CD4-positive, CD25-positive, alpha-beta regulatory T cell (primary cell): Measurements from ENCODE around the gene SPI1. TPM values are rescaled to one million over a fixed set of nuclear protein-coding genes. Genes with fewer than 3 reads are reported as not detected.

Experiments used
- ATAC-seq, 2 donors: fragments of 150-1000 bp; cut with Tn5 transposase; one replicate each; pipeline ENCODE4 v1.10.0; 2021; ENCODE audit warnings: low read depth in 2 of 2, moderate number of reproducible peaks in 2 of 2, moderate library complexity in 1 of 2
- DNase-seq, 3 donors: peaks; one replicate each; pipeline versions ENCODE4 v3.0.0 to v3.0.0-alpha.2; 2012 to 2022; ENCODE audit warnings: mixed read lengths in 1 of 3
- H3K27ac ChIP-seq: one replicate; pipeline ENCODE4 v1.7.0; 2013; ENCODE audit warnings: mild to moderate bottlenecking, low read length; ENCODE audit not compliant: insufficient read depth, poor library complexity, severe bottlenecking
- H3K27me3 ChIP-seq: one replicate; pipeline ENCODE4 v1.7.0; 2013; ENCODE audit warnings: low read length; ENCODE audit not compliant: control insufficient read depth, insufficient read depth
- H3K36me3 ChIP-seq: one replicate; pipeline ENCODE4 v1.7.0; 2013; ENCODE audit warnings: mild to moderate bottlenecking, low read length, moderate library complexity; ENCODE audit not compliant: control insufficient read depth, insufficient read depth
- H3K4me1 ChIP-seq: 2 replicates; pipeline ENCODE4 v1.7.0; 2013; ENCODE audit warnings: mild to moderate bottlenecking, low read length; ENCODE audit not compliant: insufficient read depth, control insufficient read depth, poor library complexity, severe bottlenecking
- H3K4me3 ChIP-seq: one replicate; pipeline ENCODE4 v1.7.0; 2013; ENCODE audit warnings: low read depth, mild to moderate bottlenecking, low read length, moderate library complexity
- H3K9me3 ChIP-seq, 2 experiments: 1 replicate in 1 of 2; 2 replicates in 1 of 2; pipeline ENCODE4 v1.7.0; 2013; ENCODE audit warnings: low read length in 2 of 2, mild to moderate bottlenecking in 1 of 2, moderate library complexity in 1 of 2; ENCODE audit not compliant: control insufficient read depth in 2 of 2
- H3K27ac Mint-ChIP-seq, 3 donors: one replicate each; pipeline ENCODE4 v1.8.0; 2020 to 2022; ENCODE audit warnings: mild to moderate bottlenecking in 3 of 3, mixed read lengths in 3 of 3, moderate library complexity in 2 of 3
- H3K27me3 Mint-ChIP-seq: one replicate; pipeline ENCODE4 v1.8.0; 2022; ENCODE audit warnings: mild to moderate bottlenecking, mixed read lengths
- H3K36me3 Mint-ChIP-seq: one replicate; pipeline ENCODE4 v1.8.0; 2020; ENCODE audit warnings: mixed read lengths
- H3K4me1 Mint-ChIP-seq, 4 donors: one replicate each; pipeline ENCODE4 v1.8.0; 2020 to 2022; ENCODE audit warnings: mixed read lengths in 4 of 4, mild to moderate bottlenecking in 1 of 4
- H3K4me3 Mint-ChIP-seq, 4 donors: one replicate each; pipeline ENCODE4 v1.8.0; 2020 to 2022; ENCODE audit warnings: mild to moderate bottlenecking in 4 of 4, mixed read lengths in 4 of 4, moderate library complexity in 3 of 4
- H3K9me3 Mint-ChIP-seq, 7 donors: one replicate each; pipeline ENCODE4 v1.8.0; 2020 to 2022; ENCODE audit warnings: mixed read lengths in 7 of 7, mild to moderate bottlenecking in 3 of 7, moderate library complexity in 2 of 7
- polyA plus RNA-seq, 4 donors: library from polyadenylated mRNA; unstranded; fragments of 300-500 nt; fragmentation: Illumina TruSeq; gene quantifications; one replicate each; pipeline ENCODE4 v1.2.3, GENCODE V29; 2021
- total RNA-seq: library from RNA; stranded (reverse); gene quantifications from one replicate; pipeline ENCODE4 v1.2.3, GENCODE V29; 2022

The SPI1 gene
- total and polyA plus RNA-seq, 5 donors from 2014 or later, result 0.13 to 0.57 (median 0.41) TPM; not detected in 2

DNA sequence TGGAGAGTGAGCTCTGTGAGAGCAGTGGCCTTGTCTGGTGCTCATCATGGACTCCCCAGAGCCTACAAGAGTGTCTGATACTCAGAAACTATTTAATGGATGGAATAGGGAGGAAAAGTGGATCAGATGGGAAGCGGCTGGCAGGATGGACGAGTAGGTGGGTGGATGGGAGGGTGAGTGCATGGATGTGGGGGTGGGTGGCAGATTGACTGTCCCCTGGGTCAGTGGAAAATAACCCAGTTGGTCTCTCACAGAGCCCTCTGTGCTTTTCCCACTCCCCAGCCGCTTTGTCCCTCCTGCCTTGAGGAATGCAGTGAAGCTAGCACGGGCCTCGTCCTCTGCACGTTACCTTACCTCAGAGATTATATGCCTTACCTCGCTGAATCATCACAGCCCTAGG lies 5.9 kb downstream of the SPI1 start:
- DNase-seq, result no peak
- Mint-ChIP-seq H3K4me3 (no peak overlapping the region), H3K27me3 (peaks cover 14% of the 10 kb centered on the region), H3K9me3 (no peaks in the 10 kb centered on the region), H3K36me3 (no peaks in the 10 kb centered on the region), H3K27ac (no peak overlapping the region), H3K4me1 (peaks cover 0 to 8% (median 0%) of the 10 kb centered on the region in 4 donors)
- no peak for ATAC-seq
- H3K27ac ChIP-seq, result no peak overlapping the region
- H3K27me3 ChIP-seq, result no peaks in the 10 kb centered on the region
- H3K36me3 ChIP-seq, result no peaks in the 10 kb centered on the region
- no peaks in the 10 kb centered on the region for H3K9me3 ChIP-seq
- peaks cover 6% of the 10 kb centered on the region for H3K4me1 ChIP-seq
- no peak overlapping the region for H3K4me3 ChIP-seq

- Histone ChIP-seq H3K9me3 (no peaks in the 10 kb centered on the region), H3K27me3 (no peaks in the 10 kb centered on the region), H3K27ac (no peak overlapping the region), H3K4me1 (peaks cover 6% of the 10 kb centered on the region), H3K36me3 (no peaks in the 10 kb centered on the region), H3K4me3 (no peak overlapping the region)
- Mint-ChIP-seq H3K4me1 (peaks cover 0 to 8% (median 1%) of the 10 kb centered on the region in 4 donors), H3K27me3 (peaks cover 14% of the 10 kb centered on the region), H3K27ac (peak overlapping the region in 1 of 3 donors; percentile 53), H3K36me3 (no peaks in the 10 kb centered on the region), H3K4me3 (no peak overlapping the region), H3K9me3 (no peaks in the 10 kb centered on the region)
- DNase-seq (no peak), ATAC-seq (no peak)
Observed at GRCh38 chr11:47369676-47370075, 8.7 kb downstream of the SPI1 start.

DNA sequence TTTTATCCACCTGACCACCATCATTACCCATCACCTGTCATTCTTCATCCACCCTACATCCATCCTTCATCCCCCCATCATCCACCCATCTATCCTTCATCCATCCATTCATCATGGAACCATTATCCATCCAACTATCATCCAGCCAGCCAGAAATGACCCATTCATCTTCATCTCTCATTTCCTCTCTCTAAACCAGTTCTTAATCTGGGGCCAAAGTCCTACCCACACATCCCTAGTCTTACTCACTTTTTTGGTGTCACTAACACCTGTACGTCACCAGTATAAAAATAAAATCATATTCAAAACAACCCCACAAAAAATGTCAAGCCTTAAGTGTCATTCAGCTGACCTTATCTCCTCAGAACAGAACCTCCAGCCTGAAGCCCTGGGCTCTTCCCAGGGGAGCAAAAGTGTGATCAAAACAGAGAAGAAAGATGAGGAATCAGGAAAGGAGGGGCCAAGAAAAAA lies 12.3 kb downstream of the SPI1 start:
- H3K27ac ChIP-seq, result no peak overlapping the region

DNA sequence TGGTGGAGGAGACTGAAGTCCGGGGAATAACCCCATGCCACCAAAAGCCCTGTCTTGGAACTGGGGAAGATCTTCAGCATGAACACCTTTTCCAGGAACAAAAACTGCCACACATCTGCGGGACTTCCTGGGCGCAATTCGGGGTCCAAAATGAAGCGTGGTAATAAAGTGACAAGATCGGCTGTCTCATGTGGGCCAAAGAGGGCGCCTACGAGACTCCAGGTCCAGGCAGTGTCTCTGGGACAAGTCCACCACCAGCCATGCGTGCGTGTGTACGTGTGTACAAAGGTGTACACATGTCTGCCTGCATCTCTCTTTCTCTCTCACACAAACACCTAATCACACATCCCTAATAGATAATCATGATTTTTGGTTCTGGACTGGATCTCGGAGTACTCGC lies 16.9 kb downstream of the SPI1 start:
- no peak overlapping the region for H3K27ac Mint-ChIP-seq

More for the DNA sequence above, 12.3 kb downstream of the SPI1 start:
- Histone ChIP-seq H3K36me3 (no peaks in the 10 kb centered on the region), H3K4me3 (no peak overlapping the region), H3K27me3 (no peaks in the 10 kb centered on the region), H3K4me1 (no peaks in the 10 kb centered on the region), H3K9me3 (no peaks in the 10 kb centered on the region)
- Mint-ChIP-seq H3K4me1 (peaks cover 0 to 5% (median 1%) of the 10 kb centered on the region in 4 donors), H3K9me3 (no peaks in the 10 kb centered on the region), H3K4me3 (no peak overlapping the region), H3K36me3 (no peaks in the 10 kb centered on the region), H3K27ac (peak overlapping the region in 2 of 3 donors; percentile 0 to 11), H3K27me3 (peaks cover 14% of the 10 kb centered on the region)
- ATAC-seq (no peak), DNase-seq (no peak)

DNA sequence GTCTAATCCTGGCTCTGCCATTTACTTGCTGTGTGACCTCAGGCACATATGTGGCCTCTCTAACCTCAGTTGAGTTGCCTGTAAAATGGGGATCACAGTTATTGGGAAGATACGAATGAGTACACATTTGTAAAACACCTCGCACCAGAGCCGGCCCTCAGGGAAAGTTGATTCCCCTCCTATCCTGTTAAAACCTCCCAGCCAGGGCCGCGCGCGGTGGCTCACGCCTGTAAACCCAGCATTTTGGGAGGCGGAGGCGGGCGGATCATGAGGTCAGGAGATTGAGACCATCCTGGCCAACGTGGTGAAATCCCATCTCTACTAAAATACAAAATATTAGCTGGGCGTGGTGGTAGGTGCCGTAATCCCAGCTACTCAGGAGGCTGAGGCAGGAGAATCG lies 18.0 kb downstream of the SPI1 start:
- no peak overlapping the region for H3K27ac ChIP-seq
- H3K27me3 Mint-ChIP-seq, result no peaks in the 10 kb centered on the region
- H3K36me3 ChIP-seq, result no peaks in the 10 kb centered on the region
- H3K9me3 ChIP-seq, result no peaks in the 10 kb centered on the region
- no peak overlapping the region for H3K27ac Mint-ChIP-seq
- no peaks in the 10 kb centered on the region for H3K9me3 Mint-ChIP-seq
- H3K4me3 ChIP-seq, result no peak overlapping the region
- DNase-seq, result no peak
- no peaks in the 10 kb centered on the region for H3K27me3 ChIP-seq
- H3K36me3 Mint-ChIP-seq, result no peaks in the 10 kb centered on the region
- H3K4me3 Mint-ChIP-seq, result no peak overlapping the region
- H3K4me1 Mint-ChIP-seq, result peaks cover 0 to 9% (median 2%) of the 10 kb centered on the region in 4 donors
- no peak for ATAC-seq
- no peaks in the 10 kb centered on the region for H3K4me1 ChIP-seq

More for the DNA sequence above, 16.9 kb downstream of the SPI1 start:
- Histone ChIP-seq H3K4me3 (no peak overlapping the region), H3K36me3 (no peaks in the 10 kb centered on the region), H3K27ac (no peak overlapping the region), H3K9me3 (no peaks in the 10 kb centered on the region), H3K27me3 (no peaks in the 10 kb centered on the region), H3K4me1 (no peaks in the 10 kb centered on the region)
- no peak for ATAC-seq
- DNase-seq, result no peak
- Mint-ChIP-seq H3K4me3 (no peak overlapping the region), H3K9me3 (no peaks in the 10 kb centered on the region), H3K36me3 (no peaks in the 10 kb centered on the region), H3K4me1 (peaks cover 0 to 9% (median 3%) of the 10 kb centered on the region in 4 donors), H3K27me3 (no peaks in the 10 kb centered on the region)

DNA sequence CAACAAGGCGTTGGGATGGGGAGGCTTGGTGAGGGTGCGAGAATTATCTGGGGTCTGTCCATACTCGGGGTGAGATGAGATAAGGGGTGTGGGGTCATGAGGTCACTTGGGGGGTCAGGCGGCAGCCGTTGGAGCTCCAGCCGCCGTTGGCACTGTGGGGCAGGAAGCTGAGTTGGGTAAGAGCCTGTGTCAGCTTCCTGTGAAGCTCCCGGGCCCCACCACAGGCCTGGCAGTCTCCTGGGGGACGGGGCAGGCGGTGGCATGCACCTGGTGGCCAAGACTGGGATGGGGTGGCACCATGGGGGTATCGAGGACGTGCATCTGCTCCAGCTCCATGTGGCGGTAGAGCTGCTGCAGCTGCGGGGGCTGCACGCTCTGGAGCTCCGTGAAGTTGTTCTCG lies 18.8 kb downstream of the SPI1 start:
- H3K36me3 ChIP-seq, result no peaks in the 10 kb centered on the region
- no peak overlapping the region for H3K27ac ChIP-seq
- Mint-ChIP-seq H3K4me3 (peak overlapping the region in 1 of 4 donors; percentile 9), H3K27ac (no peak overlapping the region), H3K9me3 (no peaks in the 10 kb centered on the region), H3K4me1 (peaks cover 0 to 9% (median 2%) of the 10 kb centered on the region in 4 donors), H3K27me3 (no peaks in the 10 kb centered on the region), H3K36me3 (no peaks in the 10 kb centered on the region)
- peak in 1 of 2 donors; percentile 42 for ATAC-seq
- H3K9me3 ChIP-seq, result no peaks in the 10 kb centered on the region
- peak in 1 of 3 donors; percentile 38 for DNase-seq
- no peaks in the 10 kb centered on the region for H3K4me1 ChIP-seq
- H3K4me3 ChIP-seq, result no peak overlapping the region
- H3K27me3 ChIP-seq, result no peaks in the 10 kb centered on the region

DNA sequence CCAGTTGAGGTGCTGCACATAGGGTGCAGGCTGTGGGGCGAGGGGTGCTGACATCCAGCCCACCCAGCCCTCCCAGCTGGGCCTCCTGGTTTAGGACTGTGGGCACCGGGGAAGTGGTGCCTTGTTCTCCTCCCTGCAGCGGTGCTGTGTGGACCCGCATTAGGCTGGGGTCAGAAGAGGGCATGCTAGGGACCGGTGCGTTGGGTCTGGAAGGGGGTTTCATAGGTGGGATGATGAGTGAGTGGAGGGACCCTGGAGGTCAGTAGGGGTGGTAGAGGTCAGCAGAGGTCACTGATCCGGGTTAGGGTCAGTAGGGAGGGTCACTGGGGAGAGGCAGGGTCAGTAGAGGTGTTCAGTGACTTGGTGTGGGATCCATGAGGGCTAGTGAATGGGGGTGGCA lies 19.2 kb downstream of the SPI1 start:
- peak overlapping the region in 1 of 3 donors; percentile 58 for H3K27ac Mint-ChIP-seq
- H3K4me3 ChIP-seq, result no peak overlapping the region
- no peaks in the 10 kb centered on the region for H3K27me3 Mint-ChIP-seq
- ATAC-seq, result no peak
- no peaks in the 10 kb centered on the region for H3K36me3 Mint-ChIP-seq
- DNase-seq, result no peak
- H3K9me3 ChIP-seq, result no peaks in the 10 kb centered on the region
- no peaks in the 10 kb centered on the region for H3K27me3 ChIP-seq
- H3K4me1 ChIP-seq, result no peaks in the 10 kb centered on the region
- H3K36me3 ChIP-seq, result no peaks in the 10 kb centered on the region
- H3K27ac ChIP-seq, result no peak overlapping the region
- H3K9me3 Mint-ChIP-seq, result no peaks in the 10 kb centered on the region
- H3K4me1 Mint-ChIP-seq, result peaks cover 0 to 9% (median 2%) of the 10 kb centered on the region in 4 donors
- H3K4me3 Mint-ChIP-seq, result peak overlapping the region in 1 of 4 donors; percentile 9

DNA sequence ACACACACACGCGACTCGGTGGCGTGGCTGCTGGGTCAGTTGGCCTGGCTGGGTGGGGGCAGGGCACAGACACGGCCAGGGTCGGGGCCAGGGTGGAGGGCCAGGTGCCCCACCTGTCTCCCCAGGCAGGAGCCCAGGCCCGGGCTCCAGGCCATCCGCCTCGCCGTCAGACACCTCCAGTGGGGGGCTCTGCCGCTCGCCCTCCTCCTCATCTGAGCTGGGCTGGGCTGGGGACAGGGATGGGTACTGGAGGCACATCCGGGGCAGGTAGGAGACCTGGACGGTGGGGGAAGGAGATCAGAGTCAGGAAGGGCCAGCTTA lies 19.7 kb downstream of the SPI1 start:
- Mint-ChIP-seq H3K4me1 (peaks cover 0 to 9% (median 2%) of the 10 kb centered on the region in 4 donors), H3K36me3 (no peaks in the 10 kb centered on the region), H3K4me3 (no peak overlapping the region), H3K9me3 (no peaks in the 10 kb centered on the region), H3K27me3 (no peaks in the 10 kb centered on the region), H3K27ac (no peak overlapping the region)
- no peaks in the 10 kb centered on the region for H3K27me3 ChIP-seq
- H3K27ac ChIP-seq, result no peak overlapping the region
- H3K4me3 ChIP-seq, result no peak overlapping the region
- no peak for ATAC-seq
- no peak for DNase-seq
- H3K9me3 ChIP-seq, result no peaks in the 10 kb centered on the region
- no peaks in the 10 kb centered on the region for H3K36me3 ChIP-seq
- H3K4me1 ChIP-seq, result no peaks in the 10 kb centered on the region
